D341Med (cell line): Measurements from ENCODE around the gene RALA.
A peak's percentile ranks its signal among the peaks of the same experiment; 100 is the strongest.
"Not testable (repeated sequence)": the region's sequence is repeated elsewhere in the genome, so short reads cannot be mapped to it uniquely, and the experiment has no call there.

Experiments
- DNase-seq: peaks from one replicate; pipeline ENCODE4 v3.0.0; 2012; ENCODE audit warnings: low spot score

RALA gene

GRCh38 chr7:39686261-39686924, 63.0 kb downstream of the RALA start:
- DNase-seq, result no peak

DNA sequence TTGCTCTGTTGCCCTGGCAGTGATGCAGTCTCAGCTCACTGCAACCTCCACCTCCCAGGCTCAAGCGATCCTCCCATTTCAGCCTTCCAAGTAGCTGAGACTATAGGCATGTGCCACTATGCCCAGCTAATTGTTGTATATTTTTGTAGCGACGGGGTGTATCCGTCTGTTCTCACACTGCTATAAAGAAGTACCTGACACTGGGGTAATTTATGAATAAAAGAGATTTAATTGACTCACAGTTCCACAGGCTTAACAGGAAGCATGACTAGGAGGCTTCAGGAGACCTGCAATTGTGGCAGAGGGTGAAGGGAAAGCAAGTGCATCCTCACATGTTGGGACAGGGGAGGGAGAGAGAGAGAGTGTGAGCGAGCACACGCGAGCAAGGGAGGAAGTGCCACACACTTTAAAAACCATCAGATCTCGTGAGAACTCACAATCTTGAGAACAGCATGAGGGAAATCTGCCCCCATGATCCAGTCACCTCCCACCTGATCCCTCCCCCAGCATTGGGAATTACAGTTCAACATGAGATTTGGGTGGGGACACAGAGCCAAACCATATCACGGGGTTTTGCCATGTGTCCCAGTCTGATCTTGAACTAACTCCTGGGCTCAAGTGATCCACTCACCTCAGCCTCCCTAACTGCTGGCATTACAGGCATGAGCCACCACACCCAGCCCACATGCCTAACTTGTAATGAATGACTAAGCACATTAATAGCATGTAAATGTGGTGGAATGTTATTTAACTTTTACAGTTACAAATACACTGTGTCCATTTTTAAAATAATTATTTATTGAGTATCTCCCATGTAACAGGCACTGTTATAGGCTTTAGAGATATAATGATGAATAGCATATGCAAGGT, 65.5 kb downstream of the RALA start:
- no peak for DNase-seq

DNA sequence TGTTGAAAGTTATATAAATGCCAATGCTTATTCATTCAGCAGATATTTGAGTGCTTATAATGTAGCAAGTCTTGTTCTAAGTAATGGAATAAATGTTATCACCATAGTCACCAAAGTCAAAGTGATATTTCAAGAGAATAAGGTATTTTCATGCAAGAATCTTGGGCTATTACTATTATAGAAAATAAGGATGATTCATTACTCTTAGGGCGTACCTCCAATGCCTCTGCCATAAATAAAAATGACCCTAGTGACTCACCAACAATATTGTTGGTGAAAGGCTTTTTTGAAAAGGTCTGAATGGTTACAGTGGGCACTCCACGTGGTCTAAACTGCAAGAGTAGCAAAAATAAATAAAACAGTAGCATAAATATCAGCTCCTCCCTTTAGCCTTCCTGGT, 68.4 kb downstream of the RALA start:
- DNase-seq, result no peak

- DNase-seq, result not testable (repeated sequence)
Measured at GRCh38 chr7:39693086-39693485, 69.7 kb downstream of the RALA start.

DNA sequence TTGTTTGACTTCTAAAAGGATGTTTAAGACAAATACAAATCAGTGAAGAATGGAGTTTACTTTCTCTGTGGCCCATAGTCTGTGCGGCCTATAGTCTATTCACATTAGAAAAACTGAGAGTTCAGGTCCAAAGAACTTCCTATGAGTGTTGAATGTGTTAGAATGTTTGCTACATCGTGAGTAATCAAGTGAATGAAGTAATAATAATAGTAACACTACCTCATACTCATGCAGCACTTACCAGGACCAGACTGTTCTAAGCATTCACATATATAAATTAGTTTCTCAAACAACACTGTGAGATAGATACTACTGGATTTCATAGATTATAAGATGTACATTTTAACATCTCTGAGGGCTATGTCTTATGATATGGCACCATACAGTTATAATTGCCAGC, 70.4 kb downstream of the RALA start:
- no peak for DNase-seq

DNA sequence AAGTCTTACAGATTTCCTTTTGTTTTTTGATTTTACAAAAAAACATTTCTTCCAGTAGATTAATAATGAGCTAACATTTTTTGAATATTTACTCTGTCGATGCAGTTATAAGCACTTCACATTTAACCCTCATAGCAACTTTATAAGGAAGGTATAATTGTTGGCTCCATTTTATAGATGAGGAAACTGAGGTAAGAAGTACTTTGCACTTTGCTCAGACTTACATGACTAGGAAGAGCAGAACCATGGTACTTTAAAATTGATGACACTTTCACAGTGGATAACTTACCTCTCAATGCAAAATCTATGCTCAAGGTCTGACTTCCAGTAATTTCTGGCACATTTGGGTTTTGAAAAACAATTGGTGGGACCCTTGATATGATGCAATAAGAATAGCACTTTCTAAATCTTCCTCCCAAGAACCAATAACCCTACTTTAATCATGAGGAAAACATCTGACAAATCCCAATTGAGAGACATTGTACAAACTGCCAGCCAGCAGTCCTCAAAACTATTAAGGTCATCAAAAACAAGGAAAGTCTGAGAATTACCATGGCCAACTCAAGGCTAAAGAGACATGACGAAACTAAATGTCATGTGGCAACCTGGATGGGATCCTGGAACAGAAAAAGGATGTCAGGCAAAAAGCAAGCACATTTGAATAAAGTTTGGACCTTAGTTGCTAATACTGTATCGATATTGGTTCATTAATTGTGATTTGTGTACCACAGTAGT, 72.6 kb downstream of the RALA start:
- no peak for DNase-seq

- DNase-seq, result no peak
Measured at GRCh38 chr7:39696631-39697030, 73.3 kb downstream of the RALA start.

GRCh38 chr7:39697483-39697882, 74.1 kb downstream of the RALA start:
- no peak for DNase-seq

DNA sequence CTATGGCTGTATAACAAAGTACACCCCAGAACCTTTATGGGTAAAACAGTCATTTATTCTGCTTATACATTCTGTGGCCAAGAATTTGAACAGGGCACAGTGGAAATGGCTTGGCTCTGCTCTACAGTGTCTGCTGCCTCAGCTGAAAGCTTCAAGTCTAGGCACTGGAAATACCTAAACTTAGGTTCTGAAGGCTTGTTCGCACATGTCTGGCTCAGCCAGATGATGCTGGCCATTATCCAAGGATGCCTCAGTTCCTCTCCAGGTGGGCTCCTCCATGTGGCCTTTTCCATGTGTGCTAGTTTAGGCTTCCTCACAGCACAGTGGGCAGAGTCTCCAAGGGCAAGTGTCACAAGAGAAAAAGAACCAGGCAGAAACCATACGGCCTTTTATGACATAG, 76.8 kb downstream of the RALA start:
- no peak for DNase-seq

DNA sequence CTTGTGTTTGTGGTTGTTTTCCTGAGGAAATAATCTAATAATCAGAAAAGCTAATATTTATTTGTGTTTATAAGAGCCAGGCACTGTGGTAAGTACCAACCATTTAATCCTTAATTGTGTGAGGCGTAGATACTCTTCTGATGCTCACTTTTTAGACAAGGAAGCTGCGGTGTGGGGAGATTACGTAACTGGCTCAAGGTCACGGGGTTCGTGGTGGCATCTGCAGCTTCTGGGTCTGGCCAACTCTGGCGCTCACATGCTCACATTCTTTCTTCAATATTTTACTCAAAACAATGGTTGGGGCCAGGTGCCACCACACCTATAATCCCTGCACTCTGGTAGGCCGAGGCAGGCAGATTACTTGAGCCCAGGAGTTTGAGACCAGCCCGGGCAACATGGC, 77.6 kb downstream of the RALA start:
- DNase-seq, result no peak

DNA sequence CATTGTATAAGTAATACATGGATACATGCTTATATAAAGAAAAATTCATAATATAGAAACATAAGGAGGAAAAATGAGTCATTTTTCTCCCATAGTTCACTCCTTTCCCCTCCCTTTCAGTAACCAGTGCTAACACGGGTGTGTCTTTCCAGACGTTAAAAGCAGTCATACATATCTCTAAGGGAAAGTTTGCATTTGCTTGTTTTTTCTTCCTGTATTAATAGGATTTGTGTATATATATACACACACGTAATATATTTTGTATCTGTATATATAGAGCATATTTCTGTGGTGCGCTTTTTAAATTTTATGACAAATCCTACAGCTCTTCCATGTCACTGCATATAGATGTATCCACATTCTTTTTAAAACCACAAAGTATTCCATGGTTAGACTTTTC, 78.8 kb downstream of the RALA start:
- no peak for DNase-seq

DNA sequence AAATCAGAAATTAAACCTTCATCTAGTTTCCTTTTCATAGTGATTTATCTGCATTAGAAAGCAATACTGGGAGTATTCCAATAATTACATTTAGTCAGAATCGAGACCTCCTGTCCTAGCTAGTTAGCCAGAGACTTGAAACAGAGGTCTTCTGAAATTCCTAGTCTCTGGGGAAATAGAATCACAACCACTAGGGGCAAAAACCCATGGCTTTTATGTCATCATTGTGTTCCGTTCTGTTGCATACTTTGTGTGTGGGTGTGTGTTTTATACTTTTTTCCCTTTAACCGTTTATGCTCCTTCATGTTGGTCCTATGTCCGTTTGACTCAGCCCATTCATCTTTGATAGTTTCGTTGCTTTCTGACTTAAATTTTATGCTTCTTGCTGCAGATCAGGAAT, 79.8 kb downstream of the RALA start:
- DNase-seq, result no peak

- no peak for DNase-seq
Measured at GRCh38 chr7:39709029-39709428, 85.7 kb downstream of the RALA start.

DNA sequence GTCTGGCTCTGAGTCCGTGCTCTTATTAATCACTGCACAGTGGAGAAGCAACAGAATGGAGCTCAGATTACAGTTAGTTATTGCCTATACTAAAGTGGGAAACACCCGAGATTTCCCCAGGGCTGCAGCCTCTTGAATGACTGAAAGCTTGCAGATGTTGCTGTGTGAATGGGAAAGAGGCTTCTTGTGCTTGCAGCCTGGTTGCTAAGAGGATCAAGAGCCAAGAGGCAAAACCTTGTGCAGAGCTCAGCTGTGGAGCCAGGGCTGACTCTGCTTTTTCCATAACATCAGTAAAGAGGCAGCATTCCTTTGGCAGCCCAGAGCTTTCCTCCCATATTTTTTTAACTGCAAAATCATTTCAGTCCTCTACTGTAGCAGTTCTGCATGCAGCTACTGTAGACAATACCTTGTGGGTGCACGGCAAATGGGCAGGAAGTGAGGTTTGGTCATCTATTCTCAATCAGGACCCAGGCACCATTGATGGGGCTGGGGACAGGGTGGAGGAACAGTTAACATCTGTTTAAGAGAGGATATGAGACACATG, 86.5 kb downstream of the RALA start:
- peak; percentile 76 for DNase-seq

- no peak for DNase-seq
Measured at GRCh38 chr7:39712751-39713150, 89.4 kb downstream of the RALA start.

- DNase-seq, result no peak
Measured at GRCh38 chr7:39714447-39715091, 91.2 kb downstream of the RALA start.

- no peak for DNase-seq
Measured at GRCh38 chr7:39720586-39720985, 97.2 kb downstream of the RALA start.

DNA sequence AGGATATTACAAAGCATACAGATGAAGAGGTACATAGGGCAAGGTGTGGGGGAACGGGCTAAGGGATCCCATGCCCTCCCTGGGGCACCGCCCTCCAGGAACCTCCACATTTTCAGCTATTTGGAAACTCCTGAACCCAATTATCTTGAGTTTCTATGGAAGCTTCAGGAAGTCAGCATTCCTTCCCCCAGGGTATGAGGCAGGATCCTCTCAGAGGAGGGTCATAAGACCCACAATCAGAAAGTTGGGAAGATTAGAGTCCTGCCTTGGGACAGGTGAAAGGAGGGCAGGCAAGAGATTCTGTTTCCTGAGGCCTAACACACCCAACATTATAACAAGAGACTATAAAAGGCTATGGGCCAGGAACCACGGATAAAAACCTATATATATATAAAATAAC, 98.0 kb downstream of the RALA start:
- no peak for DNase-seq

DNA sequence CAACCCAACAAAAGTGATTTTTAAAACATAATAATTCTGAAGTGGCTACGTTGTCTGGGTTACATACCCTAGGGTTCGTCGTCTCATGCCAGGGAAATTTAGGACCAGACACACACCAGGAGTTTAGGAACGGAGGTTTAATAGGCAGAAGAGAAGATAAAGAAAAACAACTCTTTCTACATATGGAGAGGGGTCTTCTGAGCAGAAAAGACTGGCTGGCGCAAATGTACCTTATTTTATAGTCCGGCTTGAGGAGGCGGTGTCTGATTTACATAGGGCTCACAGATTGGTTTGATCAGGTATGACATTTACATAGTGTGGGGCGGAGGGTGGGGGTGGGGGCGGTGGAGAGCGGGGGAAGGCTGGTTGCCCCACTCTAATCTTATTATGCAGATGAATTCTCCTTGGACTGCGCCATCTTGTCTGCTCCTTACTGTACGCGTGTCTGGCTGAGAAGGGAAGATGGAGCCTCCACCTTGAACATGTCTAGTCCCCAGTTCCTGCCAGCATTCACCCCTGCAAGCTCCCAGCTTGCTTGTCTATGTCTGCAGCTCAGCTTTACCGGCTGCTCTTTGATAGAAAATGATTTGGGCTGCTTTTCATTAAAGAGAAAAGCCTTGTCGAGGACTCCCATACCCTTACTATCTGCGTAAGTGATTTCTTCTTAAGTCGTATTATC, 98.7 kb downstream of the RALA start:
- no peak for DNase-seq

- no peak for DNase-seq
Measured at GRCh38 chr7:39727231-39728012, 104.0 kb downstream of the RALA start.
